Progenitor cell of endocrine pancreas (in vitro differentiated cells): ENCODE data around the gene ANO2. TPM values are rescaled to one million over a fixed set of nuclear protein-coding genes. Genes with fewer than 3 reads are reported as not detected.

ENCODE experiments used
- DNase-seq: peaks from one replicate; pipeline ENCODE4 v3.0.0; 2021; ENCODE audit warnings: low spot score; ENCODE audit not compliant: unreplicated experiment
- H3K27ac Mint-ChIP-seq: 2 replicates; pipeline ENCODE4 v1.8.0; 2021; ENCODE audit warnings: mild to moderate bottlenecking, moderate library complexity, mixed read lengths
- H3K27me3 Mint-ChIP-seq: 2 replicates; pipeline ENCODE4 v1.8.0; 2021; ENCODE audit warnings: mixed read lengths
- H3K36me3 Mint-ChIP-seq: 2 replicates; pipeline ENCODE4 v1.8.0; 2022; ENCODE audit warnings: mixed read lengths; ENCODE audit not compliant: insufficient read depth
- H3K4me1 Mint-ChIP-seq: 2 replicates; pipeline ENCODE4 v1.8.0; 2021; ENCODE audit warnings: low read depth, mixed read lengths
- H3K4me3 Mint-ChIP-seq: 2 replicates; pipeline ENCODE4 v1.8.0; 2021; ENCODE audit warnings: low read depth, mild to moderate bottlenecking, moderate library complexity, mixed read lengths
- H3K9me3 Mint-ChIP-seq: 2 replicates; pipeline ENCODE4 v1.8.0; 2021; ENCODE audit warnings: low read depth, mixed read lengths
- CTCF ChIP-seq: fragments of 200-600 bp; sonication (generic); IDR thresholded peaks from one replicate; pipeline ENCODE4 v1.5.0; 2021; ENCODE audit warnings: antibody characterized with exemption, mild to moderate bottlenecking; ENCODE audit not compliant: unreplicated experiment
- total RNA-seq: library from RNA; stranded (reverse); gene quantifications from 2 replicates; pipeline ENCODE4 v1.2.1, GENCODE V29; 2021

Gene ANO2
- total RNA-seq, 1 donor from 2014 or later = 2.8 TPM

- no peak overlapping the region for H3K27ac Mint-ChIP-seq
- H3K4me3 Mint-ChIP-seq = no peak overlapping the region
- no peaks in the 10 kb centered on the region for H3K36me3 Mint-ChIP-seq
- H3K4me1 Mint-ChIP-seq = peaks cover 3% of the 10 kb centered on the region
- H3K27me3 Mint-ChIP-seq = peaks cover 26% of the 10 kb centered on the region
- no peak for DNase-seq
- H3K9me3 Mint-ChIP-seq = no peaks in the 10 kb centered on the region
- no peak for TF ChIP-seq CTCF
Observed at GRCh38 chr12:5588591-5588990, 356.5 kb downstream of the ANO2 start.

- Mint-ChIP-seq H3K4me1 (peaks cover 3% of the 10 kb centered on the region), H3K4me3 (no peak overlapping the region), H3K36me3 (no peaks in the 10 kb centered on the region), H3K27ac (no peak overlapping the region), H3K27me3 (peaks cover 25% of the 10 kb centered on the region), H3K9me3 (no peaks in the 10 kb centered on the region)
- DNase-seq = no peak
- no peak for TF ChIP-seq CTCF
Observed at GRCh38 chr12:5588176-5588575, 356.9 kb downstream of the ANO2 start.

- DNase-seq = no peak
- Mint-ChIP-seq H3K27ac (no peak overlapping the region), H3K9me3 (no peaks in the 10 kb centered on the region)
Observed at GRCh38 chr12:5587711-5588121, 357.3 kb downstream of the ANO2 start.

GRCh38 chr12:5586201-5586600, 358.9 kb downstream of the ANO2 start:
- no peak for DNase-seq
- Mint-ChIP-seq H3K36me3 (no peaks in the 10 kb centered on the region), H3K27ac (no peak overlapping the region), H3K9me3 (no peaks in the 10 kb centered on the region), H3K27me3 (peaks cover 19% of the 10 kb centered on the region), H3K4me1 (peaks cover 3% of the 10 kb centered on the region), H3K4me3 (no peak overlapping the region)
- no peak for TF ChIP-seq CTCF

More at GRCh38 chr12:5587711-5588121, 357.3 kb downstream of the ANO2 start:
- Mint-ChIP-seq H3K4me3 (no peak overlapping the region), H3K27me3 (peaks cover 21% of the 10 kb centered on the region), H3K4me1 (peaks cover 3% of the 10 kb centered on the region), H3K36me3 (no peaks in the 10 kb centered on the region)
- TF ChIP-seq CTCF = no peak

- H3K4me1 Mint-ChIP-seq = peaks cover 3% of the 10 kb centered on the region
Observed at GRCh38 chr12:5585178-5585577, 359.9 kb downstream of the ANO2 start.

More at GRCh38 chr12:5585178-5585577, 359.9 kb downstream of the ANO2 start:
- Mint-ChIP-seq H3K36me3 (no peaks in the 10 kb centered on the region), H3K27me3 (peaks cover 12% of the 10 kb centered on the region), H3K4me3 (no peak overlapping the region), H3K27ac (no peak overlapping the region), H3K9me3 (no peaks in the 10 kb centered on the region)
- no peak for TF ChIP-seq CTCF
- DNase-seq = no peak
